ENCODE data around the gene RHOU.

The RHOU gene

GRCh38 chr1:228750915-228751314 lies 15.6 kb downstream of the RHOU start:
- Histone ChIP-seq H3K27me3 (ENCODE audit: control insufficient read depth in 1 of 2, insufficient read depth in 2 of 2, low read length in 2 of 2) (no peaks in the 10 kb centered on the region), H3K4me1 (ENCODE audit: insufficient read depth, low read length) (peaks cover 21% of the 10 kb centered on the region)

GRCh38 chr1:228751360-228752098 lies 16.2 kb downstream of the RHOU start:
- no peak overlapping the region for H3K4me3 ChIP-seq (ENCODE audit: low read depth in 1 of 2, low read length in 2 of 2)
- H3K27me3 ChIP-seq (ENCODE audit: control insufficient read depth in 1 of 2, insufficient read depth in 2 of 2, low read length in 2 of 2) = no peaks in the 10 kb centered on the region
- no peak overlapping the region for H3K27ac ChIP-seq (ENCODE audit: low read depth, low read length)

More at GRCh38 chr1:228750915-228751314, 15.6 kb downstream of the RHOU start:
- no peak overlapping the region for H3K27ac ChIP-seq (ENCODE audit: low read depth, low read length)
- H3K4me3 ChIP-seq (ENCODE audit: low read depth in 1 of 2, low read length in 2 of 2) = no peak overlapping the region
- H3K9me3 ChIP-seq (ENCODE audit: low read length) = no peaks in the 10 kb centered on the region
- no peaks in the 10 kb centered on the region for H3K36me3 ChIP-seq (ENCODE audit: insufficient read depth, low read length)
- H3K9ac ChIP-seq (ENCODE audit: low read length) = no peak overlapping the region

GRCh38 chr1:228752258-228752657 lies 17.0 kb downstream of the RHOU start:
- no peaks in the 10 kb centered on the region for H3K36me3 ChIP-seq (ENCODE audit: insufficient read depth, low read length)
- H3K27ac ChIP-seq (ENCODE audit: low read depth, low read length) = no peak overlapping the region
- no peaks in the 10 kb centered on the region for H3K27me3 ChIP-seq (ENCODE audit: control insufficient read depth in 1 of 2, insufficient read depth in 2 of 2, low read length in 2 of 2)
- no peak overlapping the region for H3K9ac ChIP-seq (ENCODE audit: low read length)
- H3K9me3 ChIP-seq (ENCODE audit: low read length) = no peaks in the 10 kb centered on the region
- peaks cover 15% of the 10 kb centered on the region for H3K4me1 ChIP-seq (ENCODE audit: insufficient read depth, low read length)
- H3K4me3 ChIP-seq (ENCODE audit: low read depth in 1 of 2, low read length in 2 of 2) = no peak overlapping the region

More at GRCh38 chr1:228751360-228752098, 16.2 kb downstream of the RHOU start:
- Histone ChIP-seq H3K36me3 (ENCODE audit: insufficient read depth, low read length) (no peaks in the 10 kb centered on the region), H3K9ac (ENCODE audit: low read length) (no peak overlapping the region), H3K9me3 (ENCODE audit: low read length) (no peaks in the 10 kb centered on the region), H3K4me1 (ENCODE audit: insufficient read depth, low read length) (peaks cover 20% of the 10 kb centered on the region)

GRCh38 chr1:228752675-228753265 lies 17.5 kb downstream of the RHOU start:
- Histone ChIP-seq H3K27ac (ENCODE audit: low read depth, low read length) (no peak overlapping the region), H3K4me1 (ENCODE audit: insufficient read depth, low read length) (peaks cover 15% of the 10 kb centered on the region), H3K36me3 (ENCODE audit: insufficient read depth, low read length) (no peaks in the 10 kb centered on the region), H3K4me3 (ENCODE audit: low read depth in 1 of 2, low read length in 2 of 2) (no peak overlapping the region), H3K9me3 (ENCODE audit: low read length) (no peaks in the 10 kb centered on the region), H3K9ac (ENCODE audit: low read length) (no peak overlapping the region), H3K27me3 (ENCODE audit: control insufficient read depth in 1 of 2, insufficient read depth in 2 of 2, low read length in 2 of 2) (no peaks in the 10 kb centered on the region)

- no peak overlapping the region for H3K4me3 ChIP-seq (ENCODE audit: low read depth in 1 of 2, low read length in 2 of 2)
- no peaks in the 10 kb centered on the region for H3K36me3 ChIP-seq (ENCODE audit: insufficient read depth, low read length)
- H3K27me3 ChIP-seq (ENCODE audit: control insufficient read depth in 1 of 2, insufficient read depth in 2 of 2, low read length in 2 of 2) = no peaks in the 10 kb centered on the region
- no peak overlapping the region for H3K9ac ChIP-seq (ENCODE audit: low read length)
- peaks cover 15% of the 10 kb centered on the region for H3K4me1 ChIP-seq (ENCODE audit: insufficient read depth, low read length)
- H3K27ac ChIP-seq (ENCODE audit: low read depth, low read length) = no peak overlapping the region
- H3K9me3 ChIP-seq (ENCODE audit: low read length) = no peaks in the 10 kb centered on the region
Observed at GRCh38 chr1:228753287-228753686, 18.0 kb downstream of the RHOU start.

GRCh38 chr1:228753786-228754360 lies 18.6 kb downstream of the RHOU start:
- Histone ChIP-seq H3K4me1 (ENCODE audit: insufficient read depth, low read length) (peaks cover 15% of the 10 kb centered on the region), H3K27me3 (ENCODE audit: control insufficient read depth in 1 of 2, insufficient read depth in 2 of 2, low read length in 2 of 2) (no peaks in the 10 kb centered on the region), H3K9ac (ENCODE audit: low read length) (no peak overlapping the region), H3K27ac (ENCODE audit: low read depth, low read length) (no peak overlapping the region), H3K36me3 (ENCODE audit: insufficient read depth, low read length) (no peaks in the 10 kb centered on the region), H3K9me3 (ENCODE audit: low read length) (no peaks in the 10 kb centered on the region), H3K4me3 (ENCODE audit: low read depth in 1 of 2, low read length in 2 of 2) (no peak overlapping the region)

- Histone ChIP-seq H3K27me3 (ENCODE audit: control insufficient read depth in 1 of 2, insufficient read depth in 2 of 2, low read length in 2 of 2) (no peaks in the 10 kb centered on the region), H3K27ac (ENCODE audit: low read depth, low read length) (no peak overlapping the region), H3K36me3 (ENCODE audit: insufficient read depth, low read length) (no peaks in the 10 kb centered on the region), H3K9ac (ENCODE audit: low read length) (no peak overlapping the region), H3K4me1 (ENCODE audit: insufficient read depth, low read length) (peaks cover 15% of the 10 kb centered on the region), H3K4me3 (ENCODE audit: low read depth in 1 of 2, low read length in 2 of 2) (no peak overlapping the region), H3K9me3 (ENCODE audit: low read length) (no peaks in the 10 kb centered on the region)
Observed at GRCh38 chr1:228754646-228755268, 19.5 kb downstream of the RHOU start.

- Histone ChIP-seq H3K36me3 (ENCODE audit: insufficient read depth, low read length) (no peaks in the 10 kb centered on the region), H3K4me1 (ENCODE audit: insufficient read depth, low read length) (peaks cover 15% of the 10 kb centered on the region), H3K27ac (ENCODE audit: low read depth, low read length) (no peak overlapping the region), H3K27me3 (ENCODE audit: control insufficient read depth in 1 of 2, insufficient read depth in 2 of 2, low read length in 2 of 2) (no peaks in the 10 kb centered on the region), H3K4me3 (ENCODE audit: low read depth in 1 of 2, low read length in 2 of 2) (no peak overlapping the region), H3K9me3 (ENCODE audit: low read length) (no peaks in the 10 kb centered on the region), H3K9ac (ENCODE audit: low read length) (no peak overlapping the region)
Observed at GRCh38 chr1:228755800-228756199, 20.5 kb downstream of the RHOU start.

- no peak overlapping the region for H3K9ac ChIP-seq (ENCODE audit: low read length)
- no peak overlapping the region for H3K27ac ChIP-seq (ENCODE audit: low read depth, low read length)
- no peaks in the 10 kb centered on the region for H3K27me3 ChIP-seq (ENCODE audit: control insufficient read depth in 1 of 2, insufficient read depth in 2 of 2, low read length in 2 of 2)
- no peaks in the 10 kb centered on the region for H3K9me3 ChIP-seq (ENCODE audit: low read length)
- no peak overlapping the region for H3K4me3 ChIP-seq (ENCODE audit: low read depth in 1 of 2, low read length in 2 of 2)
- peaks cover 15% of the 10 kb centered on the region for H3K4me1 ChIP-seq (ENCODE audit: insufficient read depth, low read length)
- H3K36me3 ChIP-seq (ENCODE audit: insufficient read depth, low read length) = no peaks in the 10 kb centered on the region
Observed at GRCh38 chr1:228756457-228756856, 21.2 kb downstream of the RHOU start.

- Histone ChIP-seq H3K9ac (ENCODE audit: low read length) (no peak overlapping the region), H3K4me3 (ENCODE audit: low read depth in 1 of 2, low read length in 2 of 2) (no peak overlapping the region), H3K27ac (ENCODE audit: low read depth, low read length) (no peak overlapping the region), H3K36me3 (ENCODE audit: insufficient read depth, low read length) (no peaks in the 10 kb centered on the region), H3K27me3 (ENCODE audit: control insufficient read depth in 1 of 2, insufficient read depth in 2 of 2, low read length in 2 of 2) (no peaks in the 10 kb centered on the region), H3K4me1 (ENCODE audit: insufficient read depth, low read length) (peaks cover 13% of the 10 kb centered on the region), H3K9me3 (ENCODE audit: low read length) (no peaks in the 10 kb centered on the region)
Observed at GRCh38 chr1:228758447-228758846, 23.2 kb downstream of the RHOU start.

GRCh38 chr1:228760979-228761378 lies 25.7 kb downstream of the RHOU start:
- no peak overlapping the region for H3K4me3 ChIP-seq (ENCODE audit: low read depth in 1 of 2, low read length in 2 of 2)
- H3K9ac ChIP-seq (ENCODE audit: low read length) = no peak overlapping the region
- H3K27me3 ChIP-seq (ENCODE audit: control insufficient read depth in 1 of 2, insufficient read depth in 2 of 2, low read length in 2 of 2) = no peaks in the 10 kb centered on the region
- H3K9me3 ChIP-seq (ENCODE audit: low read length) = no peaks in the 10 kb centered on the region
- no peaks in the 10 kb centered on the region for H3K4me1 ChIP-seq (ENCODE audit: insufficient read depth, low read length)
- no peaks in the 10 kb centered on the region for H3K36me3 ChIP-seq (ENCODE audit: insufficient read depth, low read length)
- no peak overlapping the region for H3K27ac ChIP-seq (ENCODE audit: low read depth, low read length)
